EH (cell line): ENCODE results near the gene SKOR2.

ENCODE experiments used
- DNase-seq: peaks from one replicate; pipeline ENCODE4 v3.0.0-alpha.2; 2015; ENCODE audit warnings: low read depth

SKOR2 gene, protein sequence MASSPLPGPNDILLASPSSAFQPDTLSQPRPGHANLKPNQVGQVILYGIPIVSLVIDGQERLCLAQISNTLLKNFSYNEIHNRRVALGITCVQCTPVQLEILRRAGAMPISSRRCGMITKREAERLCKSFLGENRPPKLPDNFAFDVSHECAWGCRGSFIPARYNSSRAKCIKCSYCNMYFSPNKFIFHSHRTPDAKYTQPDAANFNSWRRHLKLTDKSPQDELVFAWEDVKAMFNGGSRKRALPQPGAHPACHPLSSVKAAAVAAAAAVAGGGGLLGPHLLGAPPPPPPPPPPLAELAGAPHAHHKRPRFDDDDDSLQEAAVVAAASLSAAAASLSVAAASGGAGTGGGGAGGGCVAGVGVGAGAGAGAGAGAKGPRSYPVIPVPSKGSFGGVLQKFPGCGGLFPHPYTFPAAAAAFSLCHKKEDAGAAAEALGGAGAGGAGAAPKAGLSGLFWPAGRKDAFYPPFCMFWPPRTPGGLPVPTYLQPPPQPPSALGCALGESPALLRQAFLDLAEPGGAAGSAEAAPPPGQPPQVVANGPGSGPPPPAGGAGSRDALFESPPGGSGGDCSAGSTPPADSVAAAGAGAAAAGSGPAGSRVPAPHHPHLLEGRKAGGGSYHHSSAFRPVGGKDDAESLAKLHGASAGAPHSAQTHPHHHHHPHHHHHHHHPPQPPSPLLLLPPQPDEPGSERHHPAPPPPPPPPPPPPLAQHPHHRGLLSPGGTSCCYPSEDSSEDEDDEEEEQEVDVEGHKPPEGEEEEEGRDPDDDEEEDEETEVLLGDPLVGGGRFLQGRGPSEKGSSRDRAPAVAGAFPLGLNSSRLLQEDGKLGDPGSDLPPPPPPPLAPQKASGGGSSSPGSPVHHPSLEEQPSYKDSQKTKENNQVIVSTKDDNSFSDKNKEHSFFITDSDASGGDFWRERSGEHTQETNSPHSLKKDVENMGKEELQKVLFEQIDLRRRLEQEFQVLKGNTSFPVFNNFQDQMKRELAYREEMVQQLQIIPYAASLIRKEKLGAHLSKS

DNA sequence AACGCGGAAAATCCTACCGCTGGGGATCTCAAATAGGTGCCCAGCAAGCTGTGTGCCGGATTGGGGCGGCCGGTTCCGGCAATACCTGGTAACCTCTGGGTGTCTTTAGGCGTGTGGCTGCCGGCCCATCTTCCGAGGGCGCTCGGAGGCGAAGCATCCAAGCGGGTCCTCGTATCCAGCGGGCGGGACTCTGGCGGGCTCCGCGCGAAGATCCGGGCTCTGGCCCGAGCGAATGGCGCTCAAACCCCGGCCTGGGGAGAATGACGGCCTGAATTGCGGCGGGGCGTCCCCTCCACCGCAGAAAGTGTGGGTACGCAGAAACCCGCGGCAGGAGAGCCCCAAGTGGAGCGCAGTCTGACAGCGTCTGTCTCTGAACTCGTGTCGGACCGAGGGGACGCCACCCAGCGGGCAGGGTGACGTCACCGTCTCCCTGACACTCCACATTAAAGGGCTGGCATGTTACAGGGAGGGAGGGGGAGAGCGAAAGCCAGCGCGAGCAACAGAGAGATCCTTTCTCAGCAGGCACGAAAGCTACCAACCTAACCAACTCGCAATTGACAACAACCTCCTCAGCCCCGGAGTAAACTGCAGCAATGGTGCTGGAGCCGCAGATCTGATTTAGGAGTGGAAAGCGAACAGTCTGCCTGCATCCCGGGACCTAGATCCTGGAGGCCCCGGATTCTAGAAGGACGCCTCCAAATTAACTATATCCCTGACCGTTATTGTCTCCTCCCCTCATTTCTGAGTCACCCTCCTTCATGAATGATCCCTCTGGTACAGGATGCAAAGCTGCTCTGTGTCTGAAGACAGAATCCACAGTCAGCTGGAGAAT, at the start of gene SKOR2:
Gene SKOR2, minus strand, starts transcription at position 372 of the 832 bp plus-strand sequence. CDS start 2,477 bp downstream, outside the sequence.
- no peak for DNase-seq

DNA sequence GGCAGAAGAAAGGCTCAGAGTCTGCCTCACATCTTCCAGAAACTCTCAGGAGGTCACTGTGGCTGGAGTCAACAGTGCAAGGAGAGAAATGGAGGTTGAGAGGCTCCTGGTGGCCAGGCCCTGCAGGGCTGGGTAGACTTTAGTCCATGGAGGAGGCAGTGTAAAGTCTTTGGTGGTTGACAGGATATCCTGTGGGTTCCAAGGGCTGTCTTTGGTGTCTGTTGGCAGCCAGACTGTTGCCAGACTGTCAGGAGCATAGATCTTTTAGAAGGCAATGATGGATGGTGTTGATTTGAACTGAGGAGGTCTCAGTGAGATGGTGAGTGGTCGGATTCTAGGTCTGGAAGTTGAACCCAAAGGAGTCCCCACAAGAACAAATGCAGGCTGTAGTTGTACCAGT, 45.0 kb upstream of the SKOR2 start:
- no peak for DNase-seq

DNA sequence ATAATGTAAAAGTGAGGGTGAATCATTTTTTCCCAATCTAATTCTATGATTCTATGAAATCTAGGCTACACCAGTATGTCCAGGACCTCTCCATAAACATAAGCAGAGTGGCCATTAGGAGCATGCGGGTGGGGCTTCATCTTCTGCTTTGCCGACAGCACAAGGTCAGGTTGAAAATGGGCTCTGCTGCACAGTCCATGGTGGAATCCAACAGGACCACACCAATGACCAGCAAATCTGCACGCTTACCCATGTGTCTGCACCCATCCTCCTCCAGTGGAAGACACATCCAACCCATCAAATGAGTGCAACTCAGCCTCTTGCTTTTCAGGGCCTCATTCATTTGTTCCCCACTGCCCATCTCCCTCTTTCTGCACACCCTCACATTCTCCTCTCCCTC, 43.3 kb upstream of the SKOR2 start:
- DNase-seq = no peak

DNA sequence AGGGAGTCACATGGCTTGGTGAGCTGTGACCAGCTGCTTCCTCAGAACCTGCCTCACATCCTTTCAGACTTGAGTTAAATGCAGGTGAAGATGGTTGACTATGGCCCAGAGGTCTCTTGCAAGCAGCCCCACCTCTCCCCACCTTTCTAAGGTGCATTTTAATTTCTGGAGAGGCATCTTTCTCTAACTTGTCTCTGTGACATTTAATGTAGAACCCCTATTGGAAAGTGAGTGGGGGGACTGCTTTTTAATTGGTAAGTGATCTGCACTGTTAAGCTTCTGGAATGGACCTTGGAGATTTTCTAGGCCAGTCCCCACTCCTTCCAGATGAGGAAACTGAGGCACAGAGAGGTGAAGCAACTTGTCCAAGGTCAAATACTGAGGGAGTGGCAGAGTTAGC, 37.3 kb upstream of the SKOR2 start:
- DNase-seq = no peak

DNA sequence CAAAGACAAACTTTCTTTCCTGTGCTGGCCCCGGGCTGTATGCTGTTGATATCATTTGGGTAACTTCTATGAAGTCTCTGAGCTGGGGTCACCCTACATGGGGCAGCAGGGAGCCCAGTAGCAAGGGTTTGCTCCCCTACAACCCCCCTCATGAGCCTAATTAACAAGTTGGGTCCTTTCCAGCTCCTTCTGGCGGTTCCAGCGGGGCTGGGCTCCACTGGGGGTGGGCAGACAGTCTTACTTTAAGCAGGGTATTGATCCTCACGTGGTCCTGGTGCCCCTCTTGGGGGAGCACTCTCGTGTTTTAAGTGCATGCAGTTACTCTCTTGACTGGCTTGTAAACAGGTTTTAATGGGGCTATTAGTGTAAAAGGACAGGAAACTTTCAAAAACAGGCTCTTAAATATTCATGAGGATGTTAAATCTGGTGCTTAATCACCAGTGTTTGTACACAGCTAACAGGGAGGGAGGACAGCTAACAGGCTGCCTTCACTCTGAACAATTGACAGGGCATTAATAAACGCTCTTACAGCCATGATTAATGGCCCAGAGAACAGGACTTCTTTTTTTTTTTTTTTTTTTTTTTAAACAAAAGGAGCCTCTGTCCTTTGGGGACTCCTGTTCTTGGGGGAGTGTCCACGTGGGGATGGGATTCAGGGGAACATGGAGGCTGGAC, 36.6 kb upstream of the SKOR2 start:
- DNase-seq = no peak

DNA sequence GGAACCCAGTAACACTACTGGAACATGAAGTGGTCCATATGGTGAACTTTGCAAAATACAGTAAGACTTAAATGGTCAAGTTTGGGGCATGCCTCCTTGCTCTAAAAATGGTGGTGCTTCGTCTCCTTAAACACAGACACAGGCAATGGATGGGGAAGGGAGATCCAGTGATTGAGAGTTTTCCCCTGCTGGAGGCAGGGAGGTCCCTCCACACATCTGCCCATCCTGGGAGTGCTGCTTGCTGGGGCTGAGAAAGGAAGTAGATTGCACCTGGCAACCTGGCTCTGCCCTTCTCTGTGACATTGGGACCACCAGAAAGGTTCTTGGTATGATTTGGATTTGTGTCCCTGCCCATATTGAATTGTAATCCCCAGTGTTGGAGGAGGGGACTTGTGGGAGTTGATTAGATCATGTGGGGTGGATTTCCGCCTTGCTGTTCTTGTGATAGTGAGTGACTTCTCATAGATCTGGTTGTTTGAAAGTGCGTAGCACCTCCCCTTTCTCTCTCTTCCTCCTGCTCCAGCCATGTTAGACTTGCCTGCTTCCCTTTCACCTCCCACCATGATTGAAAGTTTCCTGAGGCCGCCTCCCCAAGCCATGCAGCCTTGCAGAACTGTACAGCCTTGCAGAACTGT, 35.4 kb upstream of the SKOR2 start:
- DNase-seq = no peak

DNA sequence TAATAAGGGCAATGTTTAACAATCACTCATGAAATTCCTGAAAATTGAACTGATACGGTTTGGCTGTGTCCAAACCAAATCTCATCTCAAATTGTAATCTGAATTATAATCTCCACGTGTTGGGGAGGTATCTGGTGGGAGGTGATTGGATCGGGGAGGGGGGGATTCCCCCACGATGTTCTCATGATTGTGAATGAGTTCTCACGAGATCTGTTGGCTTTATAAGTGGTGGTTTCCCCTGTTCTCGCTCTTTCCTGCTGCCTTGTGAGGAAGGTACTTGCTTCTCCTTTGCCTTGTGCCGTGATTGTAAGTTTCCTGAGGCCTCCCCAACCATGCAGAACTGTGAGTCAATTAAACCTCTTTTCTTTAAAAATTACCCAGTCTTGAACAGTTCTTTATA, 34.0 kb upstream of the SKOR2 start:
- no peak for DNase-seq

DNA sequence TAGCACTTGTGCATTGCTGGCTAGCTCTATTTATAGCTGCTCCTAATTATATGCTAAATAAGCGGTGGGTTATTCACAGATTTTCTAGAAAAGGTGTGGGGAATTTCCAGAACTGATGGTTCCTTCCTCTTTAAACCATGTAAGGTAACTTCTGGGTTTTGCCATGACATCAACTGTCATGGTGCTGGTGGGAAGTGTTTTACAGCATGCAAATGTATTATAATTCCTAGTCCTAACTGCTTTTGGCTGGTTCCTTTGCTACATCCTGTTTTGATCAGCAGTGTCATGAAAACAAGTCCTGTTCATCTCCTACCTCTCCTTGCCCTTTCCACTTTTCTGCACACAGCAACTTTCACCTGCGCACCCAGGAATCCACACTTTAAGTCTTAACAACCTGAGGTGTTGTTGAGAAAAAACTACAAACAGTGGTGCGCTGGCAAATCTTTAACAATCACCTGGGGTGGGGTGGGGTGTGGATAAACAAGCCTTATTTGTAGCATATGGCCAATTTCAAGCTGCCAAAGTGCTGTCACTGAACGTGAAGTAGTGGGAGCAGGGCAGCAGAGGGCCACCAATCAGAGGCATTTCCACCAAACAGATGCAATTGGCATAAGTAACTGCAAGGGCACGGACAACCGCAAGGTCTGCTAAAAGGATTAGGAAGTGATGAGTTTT, 33.4 kb upstream of the SKOR2 start:
- no peak for DNase-seq

DNA sequence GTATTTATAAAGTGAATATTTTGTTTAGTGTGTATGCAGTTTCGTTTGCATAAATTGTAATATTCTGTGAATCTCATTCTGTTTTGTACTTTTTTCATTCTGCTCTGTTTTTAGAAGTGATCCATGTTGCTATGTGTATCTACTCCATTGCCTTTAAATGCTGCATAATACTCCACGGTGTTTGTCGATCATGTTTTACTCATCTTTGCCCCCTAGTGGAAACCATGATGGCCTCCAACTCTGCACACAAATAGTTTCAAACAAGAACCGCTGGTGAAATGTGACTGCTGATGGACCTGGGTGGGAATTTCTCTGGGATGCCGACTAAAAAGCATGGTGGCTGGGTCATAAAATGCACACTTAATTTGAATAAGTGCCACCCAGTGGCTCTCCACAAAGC, 32.0 kb upstream of the SKOR2 start:
- peak; percentile 38 for DNase-seq

DNA sequence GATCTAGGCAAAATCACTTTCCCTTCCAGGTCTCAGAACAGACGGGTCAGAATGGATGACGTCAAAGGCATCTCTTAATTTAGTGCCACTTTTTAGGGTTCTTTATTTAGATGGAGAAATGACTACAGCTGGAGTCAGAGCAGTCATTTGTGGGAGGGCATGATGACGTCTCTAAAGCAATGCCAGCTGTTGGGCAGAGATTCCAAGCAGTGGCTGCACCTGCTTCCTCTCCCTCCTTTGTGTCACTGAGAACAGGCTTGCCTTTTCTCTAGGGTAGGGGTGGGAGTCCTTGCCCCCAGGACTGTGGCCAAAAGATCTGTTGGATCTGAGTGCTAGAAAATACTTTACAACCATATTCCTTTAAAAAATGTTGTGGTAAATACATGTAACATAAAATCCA, 28.7 kb upstream of the SKOR2 start:
- no peak for DNase-seq

DNA sequence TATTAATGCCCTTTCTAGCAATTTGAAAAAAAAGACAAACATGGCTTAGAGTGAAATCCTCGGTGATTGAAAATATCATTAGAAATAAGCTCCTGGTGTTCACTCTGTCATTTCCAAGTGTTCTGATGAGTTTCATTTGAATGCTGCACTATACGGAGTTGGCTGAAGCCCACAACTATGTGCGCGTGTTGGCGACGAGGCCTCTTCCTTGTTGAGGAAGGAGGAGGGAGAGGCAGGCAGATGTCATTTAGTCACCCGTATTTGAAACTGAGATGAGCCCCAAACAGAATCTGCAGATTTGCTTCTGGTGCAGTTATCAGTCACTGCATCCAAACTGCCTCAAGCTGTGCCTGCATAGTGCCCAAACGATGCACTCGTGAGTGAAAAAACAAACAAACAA, 23.5 kb upstream of the SKOR2 start:
- peak; percentile 17 for DNase-seq

DNA sequence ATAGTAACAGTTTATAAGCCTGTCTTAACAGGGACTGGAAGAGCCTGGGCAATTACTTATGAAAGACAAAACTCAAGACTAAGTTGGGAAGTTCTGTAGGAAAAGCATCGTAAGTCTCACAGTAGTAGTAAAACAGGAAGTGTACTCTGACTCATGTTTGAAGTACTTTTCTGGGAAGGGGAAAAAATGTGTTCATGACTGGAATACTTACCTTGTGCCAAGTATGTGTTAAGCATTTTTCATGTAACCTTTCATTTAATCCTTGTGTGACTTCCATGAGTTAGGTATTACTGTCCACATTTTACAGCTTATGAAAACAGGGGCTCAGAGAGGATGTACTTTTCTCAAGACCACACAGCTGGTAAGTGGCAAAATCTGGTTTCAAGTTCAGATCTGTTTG, 13.7 kb upstream of the SKOR2 start:
- DNase-seq = peak; percentile 77

DNA sequence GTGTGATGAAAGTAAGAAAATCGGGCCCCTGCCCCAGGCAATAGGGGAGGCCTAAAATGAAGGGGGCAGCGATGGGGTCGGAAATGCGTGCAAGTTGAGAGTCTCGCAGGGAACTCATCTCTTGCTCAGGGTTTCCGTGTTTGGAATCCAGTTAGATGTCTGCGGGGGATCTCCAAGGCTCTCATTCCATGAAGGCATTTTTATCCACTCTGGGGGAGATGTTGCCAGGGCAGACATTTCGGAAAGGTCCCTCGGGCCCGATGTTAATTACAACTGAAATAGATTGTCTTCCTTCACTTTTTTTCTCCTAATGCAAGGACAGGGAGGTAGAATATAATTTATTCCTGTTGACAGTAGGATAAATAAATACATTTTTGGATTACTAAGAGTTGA, 12.8 kb upstream of the SKOR2 start:
- peak; percentile 16 for DNase-seq

DNA sequence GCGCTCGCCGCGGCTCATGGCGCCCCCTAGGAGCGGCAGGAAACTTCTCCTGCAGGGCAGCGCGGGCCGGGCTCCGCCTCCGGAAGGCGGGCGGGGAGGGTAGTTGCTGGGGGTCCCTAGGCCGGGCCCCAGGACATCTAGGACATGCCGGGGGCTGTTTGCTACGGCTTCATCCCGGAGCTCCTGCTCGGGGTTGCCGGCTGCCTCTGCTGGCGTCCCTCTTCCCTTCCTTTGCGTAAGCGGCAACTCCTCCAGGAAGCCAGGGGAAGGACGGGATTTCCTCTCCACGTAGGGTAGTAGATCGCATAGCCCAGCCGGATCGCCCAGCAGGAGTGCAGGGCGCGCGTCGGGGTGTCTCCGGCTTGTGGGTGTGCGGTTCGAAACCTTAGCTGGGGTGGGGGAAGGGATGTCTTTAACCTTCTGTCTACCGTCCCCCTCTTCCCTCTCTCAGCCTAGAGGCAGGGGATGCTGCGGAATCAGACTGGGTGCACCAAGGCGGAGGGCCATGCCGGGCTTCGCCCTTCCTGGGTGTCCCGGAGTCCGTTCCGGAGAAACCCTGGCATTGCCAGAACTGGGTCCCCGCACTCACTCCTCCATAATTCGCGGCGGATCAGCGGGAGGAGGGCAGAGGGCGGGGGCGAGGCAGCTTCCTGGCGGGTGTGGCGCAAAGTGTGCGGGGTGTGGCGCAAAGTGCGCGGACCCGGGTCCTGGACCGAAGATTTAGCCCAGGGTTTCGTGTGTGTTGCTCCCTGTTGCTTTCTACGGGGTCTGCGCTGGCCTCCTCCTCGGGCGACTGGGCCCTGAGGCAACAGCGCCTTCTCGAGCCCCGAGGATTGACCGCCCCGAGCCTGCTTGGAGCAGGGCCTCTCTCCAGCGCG, 12.2 kb upstream of the SKOR2 start:
- peak; percentile 31 for DNase-seq

DNA sequence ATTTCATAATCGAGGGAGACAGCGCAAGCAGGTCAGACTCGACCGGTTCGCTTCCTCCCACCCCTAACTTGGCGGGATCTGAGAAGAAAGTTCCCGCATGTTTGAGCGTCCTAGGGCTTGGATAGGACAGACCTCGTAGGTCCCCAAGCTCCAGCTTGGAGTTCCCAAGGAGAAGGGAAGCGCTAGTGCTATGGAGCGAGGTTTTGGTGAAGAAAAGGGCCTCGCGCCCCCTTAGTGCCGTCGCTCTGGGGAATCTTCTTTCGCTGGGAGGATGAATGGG, 11.6 kb upstream of the SKOR2 start:
- DNase-seq = no peak

DNA sequence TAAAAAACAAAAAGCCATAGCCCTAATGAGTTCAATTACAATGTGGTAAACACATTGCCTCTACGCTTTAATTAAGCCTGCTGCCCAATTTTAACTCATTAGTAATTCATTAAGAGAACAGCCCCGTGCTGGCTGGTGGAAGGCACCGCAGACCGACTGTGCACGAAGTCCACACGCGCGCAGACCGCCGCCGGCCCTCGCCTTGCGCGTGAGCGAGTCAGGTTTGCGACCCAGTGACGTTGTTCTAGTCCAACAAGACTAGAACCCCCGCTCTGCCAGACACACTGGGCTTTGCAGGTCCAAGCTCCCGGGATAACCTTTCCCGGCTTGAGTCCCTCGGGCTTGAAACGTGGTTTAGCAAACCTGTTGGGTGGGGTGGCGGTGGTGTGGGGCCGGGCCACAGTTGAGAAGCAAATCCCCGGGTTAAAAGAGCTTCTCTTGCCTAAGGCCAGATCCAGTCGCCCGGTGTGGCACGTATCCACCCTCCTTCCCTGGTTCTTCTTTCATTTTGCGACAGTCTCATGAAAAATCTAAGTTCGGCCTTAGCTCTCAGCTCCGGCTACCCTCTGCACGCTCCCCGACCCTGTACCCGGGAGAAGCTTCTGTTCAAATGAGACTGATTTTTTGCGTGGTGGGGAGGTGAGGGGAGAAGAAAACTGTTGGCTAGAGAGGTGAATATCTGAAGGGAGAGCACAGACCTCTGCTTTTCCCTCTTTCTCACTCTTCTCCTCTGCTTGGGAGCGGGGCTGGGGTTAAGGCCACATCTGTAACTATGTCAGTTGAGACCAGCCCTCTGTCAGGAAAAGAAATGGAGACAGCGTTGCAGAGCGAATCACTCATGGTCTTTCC, 11.1 kb upstream of the SKOR2 start:
- no peak for DNase-seq

DNA sequence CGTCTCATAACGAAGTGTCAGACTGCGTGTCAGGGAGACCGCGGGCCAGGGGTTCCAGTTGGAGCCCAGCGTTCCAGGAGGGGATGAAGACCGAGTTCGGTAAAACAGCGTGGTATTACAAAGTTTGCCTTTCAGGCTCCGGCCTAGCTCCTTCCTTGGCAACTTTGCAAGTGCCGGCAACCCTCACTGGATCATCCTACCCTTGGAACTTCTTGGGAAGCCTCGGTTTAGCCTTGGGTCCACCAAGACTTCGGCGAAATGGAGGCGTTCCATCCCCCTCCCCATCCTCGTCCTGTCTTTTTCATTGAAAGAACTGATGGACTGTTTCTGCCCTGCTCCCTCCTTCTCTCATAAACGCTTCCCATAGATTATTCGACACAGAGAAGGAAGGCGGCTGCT, 10.4 kb upstream of the SKOR2 start:
- no peak for DNase-seq

DNA sequence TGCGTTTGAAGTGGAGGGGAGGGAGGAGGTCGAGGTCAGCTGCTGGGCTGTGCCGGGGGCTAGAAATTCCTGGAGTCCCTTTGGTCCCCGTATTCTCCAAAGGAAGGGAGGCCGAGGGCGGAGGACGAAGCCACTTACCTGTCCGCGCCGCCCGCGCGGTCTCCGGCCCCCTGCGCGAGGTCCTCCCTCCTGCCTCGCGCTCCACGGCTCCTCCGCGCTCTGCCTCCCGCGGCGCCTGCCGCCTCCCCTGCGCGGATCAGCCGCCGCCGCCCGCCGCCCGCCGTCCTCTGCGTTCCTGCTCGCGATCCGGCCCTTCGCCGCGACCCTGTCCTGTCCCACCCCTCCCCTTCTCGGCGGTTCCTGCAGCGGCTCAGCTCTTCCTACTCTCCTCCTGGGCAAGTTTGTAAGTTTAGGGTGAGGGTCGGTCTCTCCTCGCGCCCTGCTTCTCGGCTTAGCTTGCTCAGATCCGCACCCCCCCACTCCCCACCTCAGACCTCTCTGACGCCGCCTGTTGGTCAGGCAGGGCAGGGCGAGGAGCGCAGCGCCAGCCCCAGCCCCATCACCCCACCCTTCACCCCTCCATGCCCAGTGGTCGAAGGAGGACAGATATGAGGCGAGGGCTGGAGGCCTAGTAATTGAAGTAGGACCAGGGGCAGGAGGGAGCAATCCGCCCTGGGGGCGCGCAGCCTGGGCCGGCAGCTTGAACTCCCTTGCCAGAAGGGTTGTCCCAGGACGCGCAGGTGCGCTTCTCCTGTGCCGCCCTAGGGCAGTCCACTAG, 9.7 kb upstream of the SKOR2 start:
- no peak for DNase-seq
